ENCODE data around the gene INO80E. TPM values are rescaled to one million over a fixed set of nuclear protein-coding genes. Genes with fewer than 3 reads are reported as not detected.

INO80E gene
- polyA plus RNA-seq, 1 of the 3 experiments (the other 2 are of a cell fraction): 46.6 TPM

GRCh38 chr16:30052671-30053372 is 56.8 kb downstream of the INO80E start:
- H3K9me3 ChIP-seq: no peaks in the 10 kb centered on the region
- POLR2A ChIA-PET: interaction anchor here (1.0 to 2.6 kb wide), 5 partner anchors 10 to 40 kb away, joined by 4 to 19 read pairs (median 7); partner anchors contain the start of genes ALDOA and TBX6
- CTCF ChIA-PET: interaction anchor here (0.9 to 4.6 kb wide), 9 partner anchors 10 to 236 kb away, joined by 3 to 24 read pairs (median 4); partner anchors contain the start of genes TBX6 and TLCD3B

More at GRCh38 chr16:30052671-30053372, 56.8 kb downstream of the INO80E start:
- peaks cover 5% of the 10 kb centered on the region in 2 experiments; a peak in 2 of 4 replicates for H3K4me1 ChIP-seq (ENCODE audit: control insufficient read depth in 1 of 2, insufficient read depth in 2 of 2, low read depth in 1 of 2, low read length in 1 of 2)
- peak; percentile 97 for DNase-seq
- H3K9ac ChIP-seq: peak overlapping the region; percentile 92
- no peaks in the 10 kb centered on the region for H3K9me2 ChIP-seq
- H3K27ac ChIP-seq (ENCODE audit: low read depth in 2 of 2, low read length in 1 of 2): peak overlapping the region; percentile 58 to 70; a peak in 3 of 4 replicates
- H3K27me3 ChIP-seq (ENCODE audit: insufficient read depth): no peaks in the 10 kb centered on the region
- H3K4me3 ChIP-seq (ENCODE audit: low read depth in 2 of 2, low read length in 1 of 2): peak overlapping the region; percentile 68 to 97
- H3K4me2 ChIP-seq: peak overlapping the region; percentile 97
- H4K20me1 ChIP-seq (ENCODE audit: insufficient read depth): no peaks in the 10 kb centered on the region
- peaks cover 36% of the 10 kb centered on the region; the same call in 1 of the 2 replicates for H3K79me2 ChIP-seq (ENCODE audit: insufficient read depth)
- peaks cover 22% of the 10 kb centered on the region for H3F3A ChIP-seq (replicated peaks; ENCODE audit: insufficient read depth)
- TF ChIP-seq POLR2AphosphoS5 (IDR thresholded peaks at IDR 0.05; ENCODE audit: low read depth, low read length) (peak; percentile 51; the same call in 1 of the 2 replicates), MAX (IDR thresholded peaks at IDR 0.05; ENCODE audit: low read depth) (peak; percentile 99), ZBTB33 (IDR thresholded peaks at IDR 0.05; ENCODE audit: borderline replicate concordance, low read depth) (peak; percentile 81; the same call in 1 of the 2 replicates), NRF1 (IDR thresholded peaks at IDR 0.05; ENCODE audit: low read depth, low read length) (0 out of 2 replicates have a peak, but pooled peaks have one; percentile 25), EP300 (IDR thresholded peaks at IDR 0.05; ENCODE audit: borderline replicate concordance in 1 of 2, low read depth in 1 of 2, low read length in 1 of 2) (peak; percentile 26 to 33; a peak in 2 of 4 replicates), MXI1 (IDR thresholded peaks at IDR 0.05; ENCODE audit: low read depth, low read length) (peak; percentile 90), MEF2A (IDR thresholded peaks at IDR 0.05; ENCODE audit: borderline replicate concordance, low read depth) (no peak), SIN3A (IDR thresholded peaks at IDR 0.05; ENCODE audit: borderline replicate concordance, low read depth, low read length) (peak; percentile 98), FOXM1 (IDR thresholded peaks at IDR 0.05; ENCODE audit: low read depth) (peak; percentile 50; the same call in 1 of the 2 replicates), PBX3 (IDR thresholded peaks at IDR 0.05) (peak; percentile 46; the same call in 1 of the 2 replicates), EZH2phosphoT487 (IDR thresholded peaks at IDR 0.05; ENCODE audit: borderline replicate concordance, low read depth) (no peak), IRF3 (IDR thresholded peaks at IDR 0.05; ENCODE audit: low read depth, low read length) (no peak), ELF1 (IDR thresholded peaks at IDR 0.05) (peak; percentile 49), REST (IDR thresholded peaks at IDR 0.05; ENCODE audit: low read depth, low read length) (peak; percentile 73; the same call in 1 of the 2 replicates), FOXJ3 (CRISPR knock-in tag; IDR thresholded peaks at IDR 0.05) (peak; percentile 65; the same call in 1 of the 2 replicates), TAF1 (IDR thresholded peaks at IDR 0.05; ENCODE audit: borderline replicate concordance, low read depth, low read length) (peak; percentile 35; the same call in 1 of the 2 replicates), RFX5 (IDR thresholded peaks at IDR 0.05; ENCODE audit: low read length) (peak; percentile 61; the same call in 1 of the 2 replicates), TEAD4 (IDR thresholded peaks at IDR 0.05; ENCODE audit: borderline replicate concordance, insufficient read depth) (no peak)
- 13% methylated on average over 21 of the region's 58 CpGs for WGBS (ENCODE audit: low lambda C conversion rate)
- peaks cover 0 to 5% of the 10 kb centered on the region in 2 experiments for H3K36me3 ChIP-seq (replicated peaks in 1 of 2; ENCODE audit: control insufficient read depth in 1 of 2, insufficient read depth in 2 of 2, low read length in 1 of 2)
- peak overlapping the region; percentile 94 for H2AFZ ChIP-seq (ENCODE audit: low read depth)

Data from SK-N-SH (cell line).